Tibial nerve (tissue), 4 donors: ENCODE data around the gene FSD1. TPM values are rescaled to one million over a fixed set of nuclear protein-coding genes. Genes with fewer than 3 reads are reported as not detected.

ENCODE experiments used
- DNase-seq, 2 donors: peaks; one replicate each; pipeline ENCODE4 v3.0.0-alpha.2; 2019; ENCODE audit warnings: low spot score in 2 of 2
- H3K27ac ChIP-seq, 4 donors: fragments of 200-600 bp; sonication (generic) in 3 of 4; one replicate each; pipeline ENCODE4 v1.5.1; 2017 to 2019; ENCODE audit warnings: mild to moderate bottlenecking in 1 of 4
- H3K27me3 ChIP-seq, 2 donors: fragments of 200-600 bp; sonication (generic) in 1 of 2; one replicate each; pipeline versions ENCODE4 v1.5.1 to v1.6.0; 2017 to 2019
- H3K36me3 ChIP-seq, 3 donors: fragments of 200-600 bp; sonication (generic); one replicate each; pipeline ENCODE4 v1.5.1; 2018 to 2019
- H3K4me1 ChIP-seq, 4 donors: fragments of 200-600 bp; sonication (generic) in 3 of 4; one replicate each; pipeline ENCODE4 v1.5.1; 2017 to 2019
- H3K4me3 ChIP-seq, 4 donors: fragments of 200-600 bp; sonication (generic) in 3 of 4; one replicate each; pipeline ENCODE4 v1.5.1; 2017 to 2019; ENCODE audit warnings: mild to moderate bottlenecking in 1 of 4, moderate library complexity in 1 of 4
- H3K9me3 ChIP-seq, 4 donors: fragments of 200-600 bp; sonication (generic) in 3 of 4; one replicate each; pipeline ENCODE4 v1.5.1; 2017 to 2019
- EP300 ChIP-seq, 2 donors: sonication (generic); formaldehyde crosslinking; IDR thresholded peaks; one replicate each; pipeline ENCODE4 v1.6.1; 2017; ENCODE audit warnings: antibody characterized with exemption in 2 of 2, mild to moderate bottlenecking in 1 of 2
- POLR2A ChIP-seq, 2 donors: fragments of 450-650 bp; IDR thresholded peaks; one replicate each; pipeline ENCODE4 v1.6.1; 2017; ENCODE audit warnings: antibody characterized with exemption in 2 of 2, mild to moderate bottlenecking in 2 of 2, moderate library complexity in 2 of 2
- WGBS, 2 donors: methylation state at CpG; one replicate each; pipeline ENCODE4 v1.1.5; 2018; 5-methylcytosine and 5-hydroxymethylcytosine counted together
- total RNA-seq, 4 donors: library from RNA; depleted of rRNA; stranded (reverse); fragments of >200 nt; gene quantifications; one replicate each; pipeline ENCODE4 v1.1.0, GENCODE V29; 2016
- TF ChIP-seq, protein P1 (sequence below), 5 experiments: fragments of 200-600 bp in 3 of 5; fragments of 450-650 bp in 2 of 5; sonication (generic) in 3 of 5; IDR thresholded peaks; one replicate each; pipeline ENCODE4 v1.5.1; 2016 to 2019; ENCODE audit warnings: antibody characterized with exemption in 5 of 5, mild to moderate bottlenecking in 3 of 5, moderate library complexity in 2 of 5

Gene FSD1
- total RNA-seq, 4 donors from 2014 or later, result 0.87 TPM; not detected in 3

DNA sequence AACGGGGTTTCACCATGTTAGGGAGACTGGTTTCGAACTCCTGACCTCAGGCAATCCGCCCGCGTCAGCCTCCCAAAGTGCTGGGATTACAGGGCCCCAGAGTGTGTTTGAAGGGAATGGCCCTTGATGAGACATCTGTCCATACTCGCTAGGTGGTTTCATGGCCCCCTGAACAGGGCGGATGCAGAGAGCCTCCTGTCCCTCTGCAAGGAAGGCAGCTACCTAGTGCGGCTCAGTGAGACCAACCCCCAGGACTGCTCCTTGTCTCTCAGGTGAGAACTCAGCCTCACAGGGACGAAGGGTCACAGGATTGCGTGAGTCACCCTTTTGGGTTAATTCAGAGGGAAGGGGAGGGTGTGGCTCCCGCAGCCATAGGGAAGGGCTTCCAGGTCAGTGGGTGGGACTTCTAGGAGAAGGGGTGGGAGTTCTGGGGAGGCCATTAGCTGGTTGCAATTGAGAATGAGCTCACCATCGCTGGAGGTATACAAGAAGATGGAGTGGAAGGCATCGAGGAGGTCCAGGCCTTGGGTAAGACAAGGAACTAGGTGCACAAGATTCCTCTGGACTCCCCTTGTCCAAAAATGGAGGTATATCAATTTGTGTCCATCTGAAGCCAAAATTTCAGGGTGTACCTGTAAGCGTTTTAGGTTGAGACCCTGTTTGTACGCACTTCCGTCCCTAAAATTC, 16.2 kb upstream of the FSD1 start:
- Histone ChIP-seq H3K27ac (no peak overlapping the region), H3K36me3 (no peaks in the 10 kb centered on the region), H3K4me3 (no peak overlapping the region), H3K9me3 (no peaks in the 10 kb centered on the region), H3K4me1 (no peaks in the 10 kb centered on the region), H3K27me3 (peaks cover 0 to 52% of the 10 kb centered on the region in 2 donors)
- DNase-seq, result no peak
- WGBS, 2 donors, result 79% methylated on average over 16 of the region's 16 CpGs
- TF ChIP-seq POLR2A (IDR thresholded peaks at IDR 0.05) (no peak), EP300 (IDR thresholded peaks at IDR 0.05) (no peak)
- TF ChIP-seq, protein P1, sequence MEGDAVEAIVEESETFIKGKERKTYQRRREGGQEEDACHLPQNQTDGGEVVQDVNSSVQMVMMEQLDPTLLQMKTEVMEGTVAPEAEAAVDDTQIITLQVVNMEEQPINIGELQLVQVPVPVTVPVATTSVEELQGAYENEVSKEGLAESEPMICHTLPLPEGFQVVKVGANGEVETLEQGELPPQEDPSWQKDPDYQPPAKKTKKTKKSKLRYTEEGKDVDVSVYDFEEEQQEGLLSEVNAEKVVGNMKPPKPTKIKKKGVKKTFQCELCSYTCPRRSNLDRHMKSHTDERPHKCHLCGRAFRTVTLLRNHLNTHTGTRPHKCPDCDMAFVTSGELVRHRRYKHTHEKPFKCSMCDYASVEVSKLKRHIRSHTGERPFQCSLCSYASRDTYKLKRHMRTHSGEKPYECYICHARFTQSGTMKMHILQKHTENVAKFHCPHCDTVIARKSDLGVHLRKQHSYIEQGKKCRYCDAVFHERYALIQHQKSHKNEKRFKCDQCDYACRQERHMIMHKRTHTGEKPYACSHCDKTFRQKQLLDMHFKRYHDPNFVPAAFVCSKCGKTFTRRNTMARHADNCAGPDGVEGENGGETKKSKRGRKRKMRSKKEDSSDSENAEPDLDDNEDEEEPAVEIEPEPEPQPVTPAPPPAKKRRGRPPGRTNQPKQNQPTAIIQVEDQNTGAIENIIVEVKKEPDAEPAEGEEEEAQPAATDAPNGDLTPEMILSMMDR (IDR thresholded peaks at IDR 0.05), result no peak

DNA sequence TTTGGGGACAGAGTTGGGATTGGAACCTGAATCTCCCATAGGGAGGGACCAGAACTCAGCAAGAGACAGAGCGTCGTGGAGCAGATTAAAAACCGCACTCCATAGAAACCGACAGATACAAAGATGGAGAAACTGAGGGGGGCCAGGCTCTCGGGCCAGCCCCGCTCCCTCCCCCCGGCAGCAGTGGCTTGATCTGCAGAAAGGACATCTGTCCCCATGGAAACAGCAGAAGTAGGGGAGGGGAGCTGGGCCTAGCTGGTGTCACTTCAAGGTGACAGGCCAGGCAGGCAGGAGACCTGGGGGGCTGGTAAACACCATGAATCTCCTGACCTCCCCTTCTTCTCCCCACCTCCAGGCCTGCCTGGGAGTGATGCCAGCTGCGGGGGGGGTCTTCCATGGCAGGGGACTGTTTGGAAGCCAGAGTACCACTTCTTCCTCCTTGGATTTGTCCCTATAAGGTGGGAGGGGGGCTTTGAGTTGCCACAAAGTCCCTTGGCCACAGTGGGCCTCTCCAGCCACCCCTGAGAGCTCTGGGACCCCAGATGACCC, 13.1 kb upstream of the FSD1 start:
- no peaks in the 10 kb centered on the region for H3K4me1 ChIP-seq
- H3K27me3 ChIP-seq, result peaks cover 0 to 41% of the 10 kb centered on the region in 2 donors
- TF ChIP-seq EP300 (IDR thresholded peaks at IDR 0.05) (no peak), POLR2A (IDR thresholded peaks at IDR 0.05) (no peak)
- TF ChIP-seq, protein P1 (IDR thresholded peaks at IDR 0.05), result no peak
- 63 to 64% methylated on average over 8 of the region's 8 CpGs for WGBS, 2 donors
- no peak overlapping the region for H3K27ac ChIP-seq
- H3K4me3 ChIP-seq, result no peak overlapping the region
- H3K9me3 ChIP-seq, result no peaks in the 10 kb centered on the region
- no peaks in the 10 kb centered on the region for H3K36me3 ChIP-seq
- no peak for DNase-seq

DNA sequence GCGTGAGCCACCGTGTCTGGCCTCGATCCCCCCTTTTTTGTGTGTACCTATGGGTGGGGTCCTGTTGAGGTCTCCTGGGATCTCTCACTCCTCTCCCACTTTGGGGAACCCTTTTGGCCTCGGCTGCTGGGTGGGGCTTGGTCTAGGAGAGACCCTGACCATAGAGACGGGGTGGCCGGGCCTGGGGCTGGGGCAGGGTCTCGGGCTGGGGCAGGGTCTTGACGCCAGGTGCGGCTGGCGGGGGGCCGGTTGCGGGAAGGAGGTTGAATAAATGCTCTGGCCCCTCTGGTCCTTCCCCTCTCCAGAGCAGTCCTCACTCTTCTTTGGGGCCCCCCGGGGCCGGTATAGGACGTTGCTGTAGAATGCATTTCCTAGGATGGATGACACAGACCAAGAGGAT, 11.9 kb upstream of the FSD1 start:
- Histone ChIP-seq H3K4me1 (no peaks in the 10 kb centered on the region), H3K36me3 (no peaks in the 10 kb centered on the region), H3K27ac (no peak overlapping the region), H3K27me3 (peaks cover 0 to 46% of the 10 kb centered on the region in 2 donors), H3K4me3 (no peak overlapping the region), H3K9me3 (no peaks in the 10 kb centered on the region)
- WGBS, 2 donors, result 80 to 84% methylated on average over 15 of the region's 15 CpGs
- no peak for TF ChIP-seq POLR2A (IDR thresholded peaks at IDR 0.05)
- TF ChIP-seq, protein P1 (IDR thresholded peaks at IDR 0.05), result no peak
- TF ChIP-seq EP300 (IDR thresholded peaks at IDR 0.05), result no peak
- no peak for DNase-seq

DNA sequence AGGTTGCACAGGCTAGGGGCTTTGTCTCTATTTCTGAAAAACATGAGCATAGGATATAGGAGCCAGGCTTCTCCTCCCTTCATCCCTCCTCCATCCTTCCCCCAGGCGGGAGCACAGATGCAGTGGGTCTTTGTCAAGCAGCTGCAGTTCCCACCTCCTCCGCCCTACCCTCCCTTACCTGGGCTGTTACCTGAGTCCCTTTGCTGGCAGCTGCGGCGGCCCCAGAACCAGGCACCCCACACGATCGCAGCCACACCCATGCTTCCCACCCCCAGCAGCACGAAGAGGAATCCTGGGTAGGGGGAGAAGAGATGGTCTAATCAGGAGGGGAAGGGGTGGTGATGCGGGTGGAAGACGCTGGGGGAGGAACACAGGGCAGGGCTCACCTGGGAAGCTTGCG, 10.0 kb upstream of the FSD1 start:
- Histone ChIP-seq H3K36me3 (no peaks in the 10 kb centered on the region), H3K9me3 (no peaks in the 10 kb centered on the region), H3K4me3 (no peak overlapping the region), H3K27me3 (peaks cover 0 to 57% of the 10 kb centered on the region in 2 donors), H3K4me1 (no peaks in the 10 kb centered on the region), H3K27ac (no peak overlapping the region)
- DNase-seq, result no peak
- TF ChIP-seq POLR2A (IDR thresholded peaks at IDR 0.05) (no peak), EP300 (IDR thresholded peaks at IDR 0.05) (no peak)
- TF ChIP-seq, protein P1 (IDR thresholded peaks at IDR 0.05), result no peak
- WGBS, 2 donors, result 28 to 36% methylated on average over 10 of the region's 10 CpGs

DNA sequence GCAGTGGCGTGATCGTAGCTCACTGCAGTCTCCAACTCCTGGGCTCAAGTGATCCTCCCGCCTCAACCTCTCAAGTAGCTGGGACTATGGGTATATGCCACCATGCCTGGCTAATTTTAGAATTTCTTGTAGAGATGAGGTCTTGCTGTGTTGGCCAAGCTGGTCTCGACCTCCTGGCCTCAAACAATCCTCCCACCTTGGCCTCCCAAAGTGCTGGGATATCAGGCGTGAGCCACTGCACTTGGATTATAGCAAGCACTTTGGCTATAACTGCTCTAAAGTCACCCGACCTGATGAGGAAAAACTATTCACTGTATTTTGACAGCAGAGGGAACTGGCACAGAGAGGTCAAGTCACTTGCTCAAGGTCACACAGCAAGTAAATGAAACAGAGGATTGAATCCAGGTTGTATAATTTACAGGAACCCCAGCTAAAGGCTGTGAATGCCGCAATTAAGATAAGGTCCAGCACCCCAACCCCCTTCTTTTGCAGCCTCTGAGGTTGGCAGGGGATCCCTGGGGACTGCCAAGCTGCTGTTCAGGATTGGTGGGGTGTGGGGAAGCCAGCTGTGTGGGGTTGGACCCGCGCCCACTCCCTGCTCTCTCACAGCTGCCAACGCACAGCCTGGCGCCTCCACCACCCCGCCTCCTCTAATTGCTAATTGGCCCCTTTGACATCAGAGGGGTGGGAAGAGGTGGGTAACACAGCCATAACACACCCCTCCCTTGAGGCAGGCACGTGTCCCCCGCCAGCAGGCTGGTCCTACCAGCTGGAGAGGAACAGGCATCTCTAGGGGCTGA, 8.2 kb upstream of the FSD1 start:
- Histone ChIP-seq H3K4me3 (no peak overlapping the region), H3K36me3 (no peaks in the 10 kb centered on the region), H3K27ac (no peak overlapping the region), H3K9me3 (no peaks in the 10 kb centered on the region), H3K4me1 (no peaks in the 10 kb centered on the region), H3K27me3 (peaks cover 0 to 48% of the 10 kb centered on the region in 2 donors)
- TF ChIP-seq, protein P1 (IDR thresholded peaks at IDR 0.05), result no peak
- no peak for TF ChIP-seq EP300 (IDR thresholded peaks at IDR 0.05)
- TF ChIP-seq POLR2A (IDR thresholded peaks at IDR 0.05), result no peak
- WGBS, 2 donors, result 49 to 57% methylated on average over 12 to 14 of the region's 14 CpGs
- DNase-seq, result no peak
